GM12878 (cell line): Measurements from ENCODE around the gene DOCK2. TPM values are rescaled to one million over a fixed set of nuclear protein-coding genes. Genes with fewer than 3 reads are reported as not detected.

ENCODE experiments used
- ATAC-seq: fragments of 200-7000 bp; cut with Tn5 transposase; 3 replicates; pipeline ENCODE4 v1.9.1; 2020; ENCODE audit warnings: mild to moderate bottlenecking, moderate library complexity
- BruUV-seq: library from RNA; stranded (reverse); fragments of 400-500 nt; replicated peaks from 2 replicates; lab custom pipeline; 2021; lab: Mats Ljungman, UMichigan
- CTCF ChIA-PET: fragments of 300-600 bp; sonication (Branson Sonifier 250); formaldehyde crosslinking; extraction: SDS; loops from one replicate; lab custom pipeline; 2021; ENCODE audit warnings: inconsistent platforms; lab: Yijun Ruan, JAX
- POLR2A ChIA-PET: fragments of 350-600 bp; formaldehyde crosslinking; extraction: SDS; loops from one replicate; lab custom pipeline; 2021; ENCODE audit warnings: inconsistent platforms; lab: Charles Lee
- RAD21 ChIA-PET: fragments of 300-600 bp; sonication (Branson Sonifier 250); formaldehyde crosslinking; loops from one replicate; lab custom pipeline; 2023; ENCODE audit warnings: antibody characterized with exemption; ENCODE audit not compliant: unreplicated experiment; lab: Charles Lee
- SMC1A ChIA-PET: fragments of 300-600 bp; sonication (Branson Sonifier 250); formaldehyde crosslinking; loops from one replicate; lab custom pipeline; 2023; ENCODE audit not compliant: unreplicated experiment, uncharacterized antibody; lab: Charles Lee
- DNase-seq: peaks from one replicate; pipeline ENCODE4 v3.0.0-alpha.2; 2011; ENCODE audit warnings: low read depth, low spot score
- FAIRE-seq: peaks from 3 replicates; lab custom pipeline; 2011; peaks lifted over from hg19 to GRCh38; lab: Jason Lieb, UNC
- H2AFZ ChIP-seq: 2 replicates; pipeline ENCODE4 v1.6.0; 2011; ENCODE audit warnings: low read depth, low read length, control low read depth; ENCODE audit not compliant: control insufficient read depth
- H3K27ac ChIP-seq: 2 replicates; pipeline ENCODE4 v1.5.1; 2011; ENCODE audit warnings: control low read depth; ENCODE audit not compliant: control insufficient read depth, insufficient read depth
- H3K27me3 ChIP-seq, 2 experiments: replicated peaks in 1 of 2; 2 replicates each; pipeline versions ENCODE4 v1.6.0 to v1.6.1; 2011; ENCODE audit warnings: low read length in 1 of 2; ENCODE audit not compliant: control insufficient read depth in 2 of 2, insufficient read depth in 2 of 2
- H3K36me3 ChIP-seq, 2 experiments: 2 replicates each; pipeline ENCODE4 v1.5.1; 2011; ENCODE audit warnings: low read length in 1 of 2; ENCODE audit not compliant: control insufficient read depth in 2 of 2, insufficient read depth in 2 of 2
- H3K4me1 ChIP-seq: 2 replicates; pipeline ENCODE4 v1.6.1; 2011; ENCODE audit warnings: mild to moderate bottlenecking, low read length, moderate library complexity, mixed read lengths; ENCODE audit not compliant: control insufficient read depth, insufficient read depth
- H3K4me2 ChIP-seq: 2 replicates; pipeline ENCODE4 v1.6.0; 2011; ENCODE audit warnings: control low read depth; ENCODE audit not compliant: control insufficient read depth, insufficient read depth
- H3K4me3 ChIP-seq: fragments of 200-600 bp; sonication (generic); 2 replicates; pipeline ENCODE4 v1.5.1; 2016
- H3K79me2 ChIP-seq: 2 replicates; pipeline ENCODE4 v1.6.0; 2011; ENCODE audit warnings: low read length; ENCODE audit not compliant: control insufficient read depth, insufficient read depth
- H3K9ac ChIP-seq: 2 replicates; pipeline ENCODE4 v1.8.0; 2011; ENCODE audit warnings: low read length, control low read depth, mixed read lengths; ENCODE audit not compliant: control insufficient read depth, insufficient read depth
- H3K9me3 ChIP-seq: replicated peaks from 3 replicates; pipeline ENCODE4 v1.5.1; 2011; ENCODE audit warnings: mild to moderate bottlenecking, low read length; ENCODE audit not compliant: control insufficient read depth, insufficient read depth
- H4K20me1 ChIP-seq: 2 replicates; pipeline ENCODE4 v1.6.0; 2011; ENCODE audit not compliant: control insufficient read depth, insufficient read depth
- CBFB ChIP-seq: IDR thresholded peaks from 2 replicates; pipeline ENCODE4 v1.6.1; 2016; ENCODE audit warnings: antibody characterized with exemption, low read depth
- CBX3 ChIP-seq: fragments of 200-600 bp; sonication (generic); IDR thresholded peaks from 2 replicates; pipeline ENCODE4 v1.6.1; 2016; ENCODE audit warnings: low read depth, borderline replicate concordance
- EGR1 ChIP-seq, 2 experiments: IDR thresholded peaks; 1 replicate in 1 of 2; 2 replicates in 1 of 2; pipeline ENCODE4 v1.6.1; 2011 to 2012; ENCODE audit warnings: low read depth in 2 of 2, low read length in 2 of 2, borderline replicate concordance in 1 of 2, mild to moderate bottlenecking in 1 of 2, moderate library complexity in 1 of 2
- FOS ChIP-seq: IDR thresholded peaks from 3 replicates; pipeline ENCODE4 v1.6.1; 2011; ENCODE audit warnings: borderline replicate concordance; ENCODE audit not compliant: insufficient read length; ENCODE audit errors: extremely low read depth
- JUNB ChIP-seq: IDR thresholded peaks from 2 replicates; pipeline ENCODE4 v1.6.1; 2016; ENCODE audit warnings: antibody characterized with exemption, mild to moderate bottlenecking
- MYC ChIP-seq: IDR thresholded peaks from 2 replicates; pipeline ENCODE4 v1.6.1; 2011; ENCODE audit warnings: mild to moderate bottlenecking, low read length, moderate library complexity, inconsistent platforms; ENCODE audit not compliant: insufficient read depth, insufficient replicate concordance, insufficient read length, severe bottlenecking
- NFXL1 ChIP-seq: fragments of 450-650 bp; IDR thresholded peaks from 2 replicates; pipeline ENCODE4 v1.6.1; 2017; ENCODE audit warnings: antibody characterized with exemption, mild to moderate bottlenecking, borderline replicate concordance
- NR2F1 ChIP-seq: fragments of 450-650 bp; conservative IDR thresholded peaks from 2 replicates; pipeline ENCODE4 v1.6.1; 2017; ENCODE audit warnings: mild to moderate bottlenecking
- PML ChIP-seq: IDR thresholded peaks from 2 replicates; pipeline ENCODE4 v1.6.1; 2012; ENCODE audit warnings: low read length, inconsistent platforms
- POLR2A ChIP-seq: IDR thresholded peaks from 2 replicates; pipeline ENCODE4 v1.6.1; 2011; ENCODE audit warnings: low read depth, mild to moderate bottlenecking, low read length
- TCF3 ChIP-seq: IDR thresholded peaks from 2 replicates; pipeline ENCODE4 v1.6.1; 2012; ENCODE audit warnings: low read depth, mild to moderate bottlenecking, low read length, borderline replicate concordance; ENCODE audit not compliant: insufficient read depth
- WGBS: methylation state at CpG from one replicate; pipeline ENCODE4 v1.1.6; 2016; ENCODE audit warnings: low lambda C conversion rate; ENCODE audit not compliant: insufficient replicate concordance, insufficient coverage; ENCODE audit errors: missing lambda C conversion rate; 5-methylcytosine and 5-hydroxymethylcytosine counted together
- in situ Hi-C: fragments of 300-500 bp; cut with MboI; formaldehyde crosslinking; loops from 9 replicates; pipeline ENCODE4 v1.14.3; 2018; ENCODE audit warnings: mixed read lengths
- intact Hi-C: fragments of 100-400 bp; cut with micrococcal nuclease; formaldehyde crosslinking; loops from one replicate; pipeline ENCODE4 v1.14.2; 2022; ENCODE audit not compliant: unreplicated experiment
- polyA plus RNA-seq, 11 experiments: library from polyadenylated mRNA; depleted of rRNA in 4 of 11; unstranded in 6 of 11; stranded (reverse) in 5 of 11; fragments of >200 nt; fragmentation: Nextera tagmentation in 4 of 11; fragmentation: Illumina TruSeq in 1 of 11; extraction: Ambion mirVana in 4 of 11; extraction: Trizol in 1 of 11; gene quantifications; 1 replicate in 1 of 11; 2 replicates in 10 of 11; pipeline versions ENCODE4 v1.2.1 to v1.2.3, GENCODE V29; 2011 to 2016; ENCODE audit warnings: inconsistent platforms in 2 of 11, missing spikeins in 2 of 11, low read depth in 1 of 11
- total RNA-seq, 4 experiments: library from RNA; depleted of rRNA in 3 of 4; stranded (reverse); fragments of >200 nt in 3 of 4; fragmentation: Illumina TruSeq in 1 of 4; extraction: Trizol in 1 of 4; gene quantifications; 2 replicates each; pipeline versions ENCODE4 v1.2.1 to v1.2.3, GENCODE V29; 2013 to 2021
- TF ChIP-seq, protein P1 (sequence below): fragments of 450-650 bp; IDR thresholded peaks from 2 replicates; pipeline ENCODE4 v1.6.1; 2014; ENCODE audit warnings: mild to moderate bottlenecking
- TF ChIP-seq, protein P2 (sequence below): fragments of 450-650 bp; formaldehyde crosslinking; IDR thresholded peaks from 2 replicates; pipeline ENCODE4 v1.4.0; 2020; ENCODE audit warnings: mild to moderate bottlenecking, moderate library complexity
- TF ChIP-seq, protein P3 (sequence below): fragments of 450-650 bp; IDR thresholded peaks from 2 replicates; pipeline ENCODE4 v1.6.1; 2017; ENCODE audit warnings: mild to moderate bottlenecking, moderate library complexity

DOCK2 gene
- total and polyA plus RNA-seq, 10 of the 15 experiments (the other 5 are each of a cell fraction or from before 2014, with no cell fraction given), result 34.2 to 192 (median 118) TPM

DNA sequence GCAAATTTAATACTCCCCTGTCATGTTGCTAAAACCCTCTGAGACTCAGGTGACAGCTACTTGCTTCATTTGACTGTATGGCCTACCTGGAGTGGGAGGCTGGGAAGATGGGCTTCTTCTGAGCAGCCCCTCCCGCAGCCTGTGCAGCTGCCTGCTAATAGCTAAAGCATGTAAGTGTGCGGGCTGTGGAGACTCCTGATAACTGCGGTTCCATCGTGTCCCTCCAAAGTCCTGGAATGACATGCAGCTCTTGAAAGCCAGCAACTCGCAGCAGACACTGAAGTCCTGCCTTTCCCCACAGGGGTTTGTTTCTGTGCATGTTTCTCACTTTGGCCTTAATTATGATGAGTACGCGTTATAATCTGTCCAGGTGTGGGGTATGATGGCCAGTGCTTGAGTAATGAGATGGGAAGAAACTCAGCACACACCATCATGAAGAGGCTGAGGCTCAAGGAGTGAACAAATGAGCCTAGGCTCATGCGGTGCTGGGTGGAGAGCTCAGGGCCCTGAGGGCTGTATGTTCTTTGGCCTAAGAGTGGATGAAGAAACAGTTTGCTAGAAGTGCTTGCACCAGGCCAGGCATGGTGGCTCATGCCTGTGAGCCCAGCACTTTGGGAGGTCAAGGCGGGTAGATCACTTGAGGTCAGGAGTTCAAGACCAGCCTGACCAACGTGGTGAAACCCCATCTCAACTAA lies 119.1 kb downstream of the DOCK2 start (continued):
- TF ChIP-seq, protein P1, sequence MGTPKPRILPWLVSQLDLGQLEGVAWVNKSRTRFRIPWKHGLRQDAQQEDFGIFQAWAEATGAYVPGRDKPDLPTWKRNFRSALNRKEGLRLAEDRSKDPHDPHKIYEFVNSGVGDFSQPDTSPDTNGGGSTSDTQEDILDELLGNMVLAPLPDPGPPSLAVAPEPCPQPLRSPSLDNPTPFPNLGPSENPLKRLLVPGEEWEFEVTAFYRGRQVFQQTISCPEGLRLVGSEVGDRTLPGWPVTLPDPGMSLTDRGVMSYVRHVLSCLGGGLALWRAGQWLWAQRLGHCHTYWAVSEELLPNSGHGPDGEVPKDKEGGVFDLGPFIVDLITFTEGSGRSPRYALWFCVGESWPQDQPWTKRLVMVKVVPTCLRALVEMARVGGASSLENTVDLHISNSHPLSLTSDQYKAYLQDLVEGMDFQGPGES, result no peak
- TF ChIP-seq, protein P2, sequence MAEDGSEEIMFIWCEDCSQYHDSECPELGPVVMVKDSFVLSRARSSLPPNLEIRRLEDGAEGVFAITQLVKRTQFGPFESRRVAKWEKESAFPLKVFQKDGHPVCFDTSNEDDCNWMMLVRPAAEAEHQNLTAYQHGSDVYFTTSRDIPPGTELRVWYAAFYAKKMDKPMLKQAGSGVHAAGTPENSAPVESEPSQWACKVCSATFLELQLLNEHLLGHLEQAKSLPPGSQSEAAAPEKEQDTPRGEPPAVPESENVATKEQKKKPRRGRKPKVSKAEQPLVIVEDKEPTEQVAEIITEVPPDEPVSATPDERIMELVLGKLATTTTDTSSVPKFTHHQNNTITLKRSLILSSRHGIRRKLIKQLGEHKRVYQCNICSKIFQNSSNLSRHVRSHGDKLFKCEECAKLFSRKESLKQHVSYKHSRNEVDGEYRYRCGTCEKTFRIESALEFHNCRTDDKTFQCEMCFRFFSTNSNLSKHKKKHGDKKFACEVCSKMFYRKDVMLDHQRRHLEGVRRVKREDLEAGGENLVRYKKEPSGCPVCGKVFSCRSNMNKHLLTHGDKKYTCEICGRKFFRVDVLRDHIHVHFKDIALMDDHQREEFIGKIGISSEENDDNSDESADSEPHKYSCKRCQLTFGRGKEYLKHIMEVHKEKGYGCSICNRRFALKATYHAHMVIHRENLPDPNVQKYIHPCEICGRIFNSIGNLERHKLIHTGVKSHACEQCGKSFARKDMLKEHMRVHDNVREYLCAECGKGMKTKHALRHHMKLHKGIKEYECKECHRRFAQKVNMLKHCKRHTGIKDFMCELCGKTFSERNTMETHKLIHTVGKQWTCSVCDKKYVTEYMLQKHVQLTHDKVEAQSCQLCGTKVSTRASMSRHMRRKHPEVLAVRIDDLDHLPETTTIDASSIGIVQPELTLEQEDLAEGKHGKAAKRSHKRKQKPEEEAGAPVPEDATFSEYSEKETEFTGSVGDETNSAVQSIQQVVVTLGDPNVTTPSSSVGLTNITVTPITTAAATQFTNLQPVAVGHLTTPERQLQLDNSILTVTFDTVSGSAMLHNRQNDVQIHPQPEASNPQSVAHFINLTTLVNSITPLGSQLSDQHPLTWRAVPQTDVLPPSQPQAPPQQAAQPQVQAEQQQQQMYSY, result no peak
- no peak for TF ChIP-seq NFXL1
- TF ChIP-seq TCF3, result no peak
- TF ChIP-seq JUNB, result no peak
- no peak for TF ChIP-seq PML
- TF ChIP-seq FOS, result no peak

DNA sequence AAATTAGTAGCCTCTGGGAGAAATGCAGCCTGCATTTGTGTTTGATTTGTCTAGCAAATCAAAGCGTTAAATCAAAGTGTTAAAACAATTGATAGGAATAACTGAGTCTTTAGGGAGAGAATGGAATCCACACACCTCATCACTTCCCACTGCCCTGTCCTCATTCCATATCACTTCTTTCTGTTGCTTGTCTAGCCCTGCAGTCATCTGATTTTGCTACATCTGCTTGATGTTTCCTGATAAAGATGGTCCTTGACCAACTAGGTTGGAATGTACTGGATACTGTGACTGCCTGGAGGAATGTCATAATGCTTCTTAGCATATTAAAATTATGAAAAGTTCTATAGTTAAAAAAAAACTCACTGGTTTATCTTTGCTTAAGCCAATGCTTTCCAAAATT lies 119.9 kb downstream of the DOCK2 start:
- POLR2A ChIA-PET, result interaction anchor here (1.0 kb wide), 1 partner anchor 16 kb away, joined by 3 read pairs; no protein-coding TSS in a partner anchor
- FAIRE-seq (no peak), ATAC-seq (no peak), DNase-seq (no peak)
- CTCF ChIA-PET, result no interaction called here
- BruUV-seq, result no TSS peak
- SMC1A ChIA-PET, result interaction anchor here (1.5 kb wide), 1 partner anchor 34 kb away, joined by 3 read pairs; no protein-coding TSS in a partner anchor
- RAD21 ChIA-PET, result no interaction called here
- in situ Hi-C loops, result no loop called here
- no peaks in the 10 kb centered on the region for H3K27me3 ChIP-seq
- no peak overlapping the region for H3K9ac ChIP-seq
- H4K20me1 ChIP-seq, result no peaks in the 10 kb centered on the region
- no peaks in the 10 kb centered on the region for H3K4me1 ChIP-seq
- no peak overlapping the region for H2AFZ ChIP-seq
- H3K79me2 ChIP-seq, result no peaks in the 10 kb centered on the region
- intact Hi-C loops, result no loop called here
- H3K27ac ChIP-seq, result no peak overlapping the region
- no peak overlapping the region for H3K4me2 ChIP-seq
- TF ChIP-seq CBX3 (no peak), NR2F1 (no peak), CBFB (no peak), POLR2A (no peak), MYC (no peak), EGR1 (IDR thresholded peaks at IDR 0.05; ENCODE audit: borderline replicate concordance in 1 of 2, low read depth in 2 of 2, low read length in 2 of 2) (no peak)
- TF ChIP-seq, protein P3, sequence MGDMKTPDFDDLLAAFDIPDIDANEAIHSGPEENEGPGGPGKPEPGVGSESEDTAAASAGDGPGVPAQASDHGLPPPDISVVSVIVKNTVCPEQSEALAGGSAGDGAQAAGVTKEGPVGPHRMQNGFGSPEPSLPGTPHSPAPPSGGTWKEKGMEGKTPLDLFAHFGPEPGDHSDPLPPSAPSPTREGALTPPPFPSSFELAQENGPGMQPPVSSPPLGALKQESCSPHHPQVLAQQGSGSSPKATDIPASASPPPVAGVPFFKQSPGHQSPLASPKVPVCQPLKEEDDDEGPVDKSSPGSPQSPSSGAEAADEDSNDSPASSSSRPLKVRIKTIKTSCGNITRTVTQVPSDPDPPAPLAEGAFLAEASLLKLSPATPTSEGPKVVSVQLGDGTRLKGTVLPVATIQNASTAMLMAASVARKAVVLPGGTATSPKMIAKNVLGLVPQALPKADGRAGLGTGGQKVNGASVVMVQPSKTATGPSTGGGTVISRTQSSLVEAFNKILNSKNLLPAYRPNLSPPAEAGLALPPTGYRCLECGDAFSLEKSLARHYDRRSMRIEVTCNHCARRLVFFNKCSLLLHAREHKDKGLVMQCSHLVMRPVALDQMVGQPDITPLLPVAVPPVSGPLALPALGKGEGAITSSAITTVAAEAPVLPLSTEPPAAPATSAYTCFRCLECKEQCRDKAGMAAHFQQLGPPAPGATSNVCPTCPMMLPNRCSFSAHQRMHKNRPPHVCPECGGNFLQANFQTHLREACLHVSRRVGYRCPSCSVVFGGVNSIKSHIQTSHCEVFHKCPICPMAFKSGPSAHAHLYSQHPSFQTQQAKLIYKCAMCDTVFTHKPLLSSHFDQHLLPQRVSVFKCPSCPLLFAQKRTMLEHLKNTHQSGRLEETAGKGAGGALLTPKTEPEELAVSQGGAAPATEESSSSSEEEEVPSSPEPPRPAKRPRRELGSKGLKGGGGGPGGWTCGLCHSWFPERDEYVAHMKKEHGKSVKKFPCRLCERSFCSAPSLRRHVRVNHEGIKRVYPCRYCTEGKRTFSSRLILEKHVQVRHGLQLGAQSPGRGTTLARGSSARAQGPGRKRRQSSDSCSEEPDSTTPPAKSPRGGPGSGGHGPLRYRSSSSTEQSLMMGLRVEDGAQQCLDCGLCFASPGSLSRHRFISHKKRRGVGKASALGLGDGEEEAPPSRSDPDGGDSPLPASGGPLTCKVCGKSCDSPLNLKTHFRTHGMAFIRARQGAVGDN, result no peak
- TF ChIP-seq, all 136 proteins: peak for 0
- H3K36me3 ChIP-seq, result peaks cover 11 to 27% of the 10 kb centered on the region in 2 experiments
- no peak overlapping the region for H3K4me3 ChIP-seq
- WGBS, result 100% methylated on average over 1 of the region's 1 CpG
- H3K9me3 ChIP-seq, result no peaks in the 10 kb centered on the region
